Hepatocyte (in vitro differentiated cells): ENCODE data around the gene DNAH12. TPM values are rescaled to one million over a fixed set of nuclear protein-coding genes. Genes with fewer than 3 reads are reported as not detected.

Source experiments
- DNase-seq: peaks from one replicate; pipeline ENCODE4 v3.0.0-alpha.2; 2016; ENCODE audit warnings: low spot score
- H2AFZ ChIP-seq: fragments of 200-600 bp; sonication (generic); 2 replicates; pipeline ENCODE4 v1.6.0; 2016; ENCODE audit warnings: antibody characterized with exemption, mild to moderate bottlenecking
- H3K27ac ChIP-seq: fragments of 200-600 bp; sonication (generic); 2 replicates; pipeline ENCODE4 v1.5.1; 2016; ENCODE audit warnings: mild to moderate bottlenecking
- H3K27me3 ChIP-seq: fragments of 200-600 bp; sonication (generic); 2 replicates; pipeline ENCODE4 v1.6.1; 2016
- H3K36me3 ChIP-seq: fragments of 200-600 bp; sonication (generic); replicated peaks from 2 replicates; pipeline ENCODE4 v1.5.1; 2016; ENCODE audit warnings: low read depth; ENCODE audit not compliant: insufficient read depth
- H3K4me1 ChIP-seq: fragments of 200-600 bp; sonication (generic); 2 replicates; pipeline ENCODE4 v1.5.1; 2016; ENCODE audit warnings: mild to moderate bottlenecking, moderate library complexity; ENCODE audit not compliant: insufficient read depth
- H3K4me2 ChIP-seq: fragments of 200-600 bp; sonication (generic); 2 replicates; pipeline ENCODE4 v1.6.0; 2016
- H3K4me3 ChIP-seq: fragments of 200-600 bp; sonication (generic); 2 replicates; pipeline ENCODE4 v1.5.1; 2016; ENCODE audit warnings: mild to moderate bottlenecking
- H3K79me2 ChIP-seq: fragments of 200-600 bp; sonication (generic); 2 replicates; pipeline ENCODE4 v1.6.0; 2017; ENCODE audit warnings: mild to moderate bottlenecking
- H3K9me2 ChIP-seq: fragments of 200-600 bp; sonication (generic); replicated peaks from 2 replicates; pipeline ENCODE4 v1.6.0; 2017; ENCODE audit warnings: mild to moderate bottlenecking; ENCODE audit not compliant: insufficient read depth
- H3K9me3 ChIP-seq: fragments of 200-600 bp; sonication (generic); 2 replicates; pipeline ENCODE4 v1.5.1; 2016; ENCODE audit warnings: low read depth, mild to moderate bottlenecking
- H4K20me1 ChIP-seq: fragments of 200-600 bp; sonication (generic); 2 replicates; pipeline ENCODE4 v1.6.0; 2016; ENCODE audit warnings: mild to moderate bottlenecking; ENCODE audit not compliant: insufficient read depth, poor library complexity, severe bottlenecking
- CTCF ChIP-seq: fragments of 200-600 bp; sonication (generic); IDR thresholded peaks from 2 replicates; pipeline ENCODE4 v1.5.1; 2016; ENCODE audit warnings: antibody characterized with exemption, mild to moderate bottlenecking; ENCODE audit not compliant: poor library complexity
- EZH2 ChIP-seq: fragments of 200-600 bp; sonication (generic); IDR thresholded peaks from 2 replicates; pipeline ENCODE4 v1.6.1; 2016; ENCODE audit warnings: antibody characterized with exemption, mild to moderate bottlenecking, borderline replicate concordance
- EZH2phosphoT487 ChIP-seq: fragments of 200-600 bp; sonication (generic); IDR thresholded peaks from one replicate; pipeline ENCODE4 v1.6.1; 2018; ENCODE audit warnings: antibody characterized with exemption, mild to moderate bottlenecking, low read depth, moderate library complexity; ENCODE audit not compliant: unreplicated experiment, severe bottlenecking
- WGBS: methylation state at CpG from one replicate; pipeline ENCODE4 v1.1.6; 2016; ENCODE audit warnings: low lambda C conversion rate; ENCODE audit errors: missing lambda C conversion rate; 5-methylcytosine and 5-hydroxymethylcytosine counted together
- polyA plus RNA-seq: library from polyadenylated mRNA; unstranded; fragments of >200 nt; fragmentation: Nextera tagmentation; extraction: Ambion mirVana; gene quantifications from 2 replicates; pipeline ENCODE4 v1.2.1, GENCODE V29; 2016
- total RNA-seq: library from RNA; depleted of rRNA; stranded (reverse); fragments of >200 nt; gene quantifications from 2 replicates; pipeline ENCODE4 v1.2.3, GENCODE V29; 2014

The DNAH12 gene
- total and polyA plus RNA-seq, 2 experiments from 2014 or later = 0.06 to 1.5 TPM

- TF ChIP-seq CTCF (no peak), EZH2 (no peak), EZH2phosphoT487 (no peak)
- H3K9me2 ChIP-seq = no peaks in the 10 kb centered on the region
- no peak for DNase-seq
- H3K79me2 ChIP-seq = peaks cover 5% of the 10 kb centered on the region
- no peaks in the 10 kb centered on the region for H3K27me3 ChIP-seq
- H3K27ac ChIP-seq = no peak overlapping the region
- H3K4me3 ChIP-seq = no peak overlapping the region
- no peak overlapping the region for H2AFZ ChIP-seq
- no peaks in the 10 kb centered on the region for H3K4me1 ChIP-seq
- peaks cover 11% of the 10 kb centered on the region for H3K36me3 ChIP-seq
- WGBS = 92% methylated on average over 4 of the region's 4 CpGs
- H4K20me1 ChIP-seq = no peaks in the 10 kb centered on the region
- no peaks in the 10 kb centered on the region for H3K9me3 ChIP-seq
- no peak overlapping the region for H3K4me2 ChIP-seq
Observed at GRCh38 chr3:57261119-57261518, 283.0 kb downstream of the DNAH12 start.

- DNase-seq = no peak
- H3K79me2 ChIP-seq = no peaks in the 10 kb centered on the region
- H2AFZ ChIP-seq = no peak overlapping the region
- no peaks in the 10 kb centered on the region for H3K4me1 ChIP-seq
- no peak overlapping the region for H3K27ac ChIP-seq
- TF ChIP-seq EZH2phosphoT487 = no peak
- no peak for TF ChIP-seq EZH2
- no peak for TF ChIP-seq CTCF
- H4K20me1 ChIP-seq = no peaks in the 10 kb centered on the region
- H3K9me3 ChIP-seq = no peaks in the 10 kb centered on the region
- no peaks in the 10 kb centered on the region for H3K9me2 ChIP-seq
- H3K27me3 ChIP-seq = no peaks in the 10 kb centered on the region
- no peak overlapping the region for H3K4me3 ChIP-seq
- no peak overlapping the region for H3K4me2 ChIP-seq
- no peaks in the 10 kb centered on the region for H3K36me3 ChIP-seq
Observed at GRCh38 chr3:57257678-57258077, 286.5 kb downstream of the DNAH12 start.

- Histone ChIP-seq H3K4me1 (no peaks in the 10 kb centered on the region), H2AFZ (no peak overlapping the region), H3K79me2 (no peaks in the 10 kb centered on the region), H3K4me3 (no peak overlapping the region), H3K36me3 (no peaks in the 10 kb centered on the region), H3K27ac (no peak overlapping the region), H3K9me2 (no peaks in the 10 kb centered on the region), H4K20me1 (peaks cover 3% of the 10 kb centered on the region), H3K9me3 (no peaks in the 10 kb centered on the region), H3K4me2 (no peak overlapping the region), H3K27me3 (no peaks in the 10 kb centered on the region)
- WGBS = 85% methylated on average over 3 of the region's 3 CpGs
- DNase-seq = no peak
- TF ChIP-seq CTCF (no peak), EZH2phosphoT487 (no peak), EZH2 (no peak)
Observed at GRCh38 chr3:57256844-57257243, 287.3 kb downstream of the DNAH12 start.

- H2AFZ ChIP-seq = no peak overlapping the region
- H3K9me2 ChIP-seq = no peaks in the 10 kb centered on the region
- DNase-seq = no peak
- 91% methylated on average over 1 of the region's 1 CpG for WGBS
- TF ChIP-seq EZH2phosphoT487 (no peak), CTCF (no peak), EZH2 (no peak)
- H4K20me1 ChIP-seq = peaks cover 5% of the 10 kb centered on the region
- H3K79me2 ChIP-seq = no peaks in the 10 kb centered on the region
- H3K27ac ChIP-seq = no peak overlapping the region
- no peak overlapping the region for H3K4me3 ChIP-seq
- no peaks in the 10 kb centered on the region for H3K4me1 ChIP-seq
- H3K36me3 ChIP-seq = no peaks in the 10 kb centered on the region
- H3K27me3 ChIP-seq = no peaks in the 10 kb centered on the region
- H3K9me3 ChIP-seq = no peaks in the 10 kb centered on the region
- H3K4me2 ChIP-seq = no peak overlapping the region
Observed at GRCh38 chr3:57252404-57252803, 291.7 kb downstream of the DNAH12 start.
